HPDE6-E6E7 (cell line): ENCODE measurements around the gene EPB41L5.
"Not testable (repeated sequence)": the region's sequence is repeated elsewhere in the genome, so short reads cannot be mapped to it uniquely, and the experiment has no call there.

Source experiments
- DNase-seq: peaks from one replicate; pipeline ENCODE4 v3.0.0; 2011; ENCODE audit warnings: missing footprints; ENCODE audit errors: extremely low spot score

Gene EPB41L5

DNA sequence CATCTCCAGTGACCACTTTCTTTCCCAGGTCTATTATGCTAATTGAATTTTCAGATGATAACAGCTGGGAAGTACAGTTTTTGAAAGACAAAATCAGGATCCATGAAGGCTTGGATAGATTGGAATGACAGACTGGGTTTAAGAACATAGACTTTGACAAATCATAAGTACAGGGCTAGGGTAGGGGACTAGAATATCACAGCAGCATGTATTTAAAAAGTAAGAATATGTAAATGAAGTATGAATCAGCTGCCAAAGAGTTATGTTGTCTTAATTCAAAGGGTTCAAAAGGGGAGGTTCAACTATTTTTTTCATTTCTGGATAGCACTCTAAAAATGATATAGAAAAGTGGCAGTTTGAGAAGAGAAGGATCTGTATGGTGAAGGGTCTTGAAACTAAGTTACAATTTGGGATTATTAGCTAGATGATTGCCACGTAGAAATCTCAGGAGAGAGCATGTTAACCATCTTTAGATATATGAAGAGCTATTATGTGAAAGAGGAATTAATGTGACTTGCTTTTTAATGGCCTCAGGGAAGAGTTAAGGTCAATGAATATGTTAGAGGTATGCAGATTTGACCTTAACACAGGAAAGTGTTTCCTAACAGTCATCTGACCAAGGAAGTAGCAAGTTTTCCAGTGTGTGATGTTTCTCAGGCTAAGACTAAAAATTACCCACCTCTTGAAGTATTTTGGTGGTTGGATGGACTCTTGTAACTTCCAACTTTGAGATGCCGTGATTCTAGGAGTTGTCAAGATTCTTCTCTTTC is 128.6 kb downstream of the EPB41L5 start:
- DNase-seq: no peak

DNA sequence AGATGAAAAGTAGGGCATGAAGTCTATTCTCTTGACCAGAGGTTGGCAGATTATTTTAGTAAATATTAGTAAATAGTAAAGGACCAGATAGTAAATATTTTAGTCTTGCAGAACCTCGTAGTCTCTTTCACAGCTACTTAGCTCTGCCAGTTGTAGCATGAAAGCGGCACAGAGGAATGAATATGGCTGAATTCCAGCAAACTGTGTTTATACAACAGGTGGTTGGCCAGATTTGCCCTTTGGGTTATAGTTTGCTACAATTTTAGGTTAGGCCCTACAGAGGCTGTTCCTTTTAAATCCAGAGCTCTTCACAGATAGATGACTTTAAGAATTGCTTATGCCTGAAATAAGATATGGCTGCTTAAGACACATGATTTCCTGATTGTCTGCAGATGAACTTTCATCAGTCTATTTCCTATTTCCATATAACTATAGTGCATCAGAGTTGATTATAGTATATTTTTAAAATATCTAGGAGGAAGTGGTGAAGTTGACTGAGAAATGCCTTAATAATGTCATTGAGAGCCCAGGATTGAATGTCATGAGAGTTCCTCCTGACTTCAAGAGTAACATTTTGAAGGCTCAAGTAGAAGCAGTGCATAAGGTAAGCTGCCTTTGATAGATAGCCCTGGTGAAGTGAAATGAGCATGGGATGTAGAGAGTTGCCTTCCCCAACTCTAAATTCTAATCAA is 129.8 kb downstream of the EPB41L5 start:
- no peak for DNase-seq

DNA sequence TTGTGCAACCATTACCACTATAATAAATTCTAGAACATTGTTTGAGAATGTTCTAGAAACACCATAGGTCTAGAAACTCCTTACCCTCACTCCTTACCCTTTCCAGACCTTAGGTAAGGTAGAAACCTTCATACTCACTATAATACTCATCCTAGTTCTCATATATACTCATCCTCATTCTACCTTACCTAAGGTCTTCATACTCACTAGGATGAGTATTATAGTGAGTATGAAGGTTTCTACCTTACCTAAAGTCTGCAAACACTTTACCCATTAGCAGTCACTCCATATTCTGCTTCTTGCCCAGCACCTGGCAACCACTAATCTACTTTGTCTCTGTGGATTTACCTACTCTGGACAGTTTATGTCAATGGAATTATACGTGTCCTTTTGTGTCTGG is 135.4 kb downstream of the EPB41L5 start:
- DNase-seq: no peak

DNA sequence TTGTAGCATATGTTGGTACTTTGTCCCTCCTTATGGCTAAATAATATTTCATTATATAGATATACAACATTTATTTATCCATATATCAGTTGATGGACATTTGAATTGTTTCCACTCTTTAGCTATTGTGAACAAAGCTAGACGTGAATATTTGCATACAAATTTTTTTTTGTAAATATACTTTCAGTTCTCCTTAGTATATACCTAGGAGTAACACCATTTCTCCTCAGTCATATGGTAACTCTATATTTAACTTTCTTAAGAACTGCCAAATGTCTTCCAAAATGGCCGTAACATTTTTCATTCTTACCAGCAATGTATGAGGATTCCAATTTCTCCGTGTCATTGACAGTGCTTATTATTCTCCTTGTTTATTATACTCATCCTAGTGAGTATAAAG is 135.8 kb downstream of the EPB41L5 start:
- DNase-seq: no peak

DNA sequence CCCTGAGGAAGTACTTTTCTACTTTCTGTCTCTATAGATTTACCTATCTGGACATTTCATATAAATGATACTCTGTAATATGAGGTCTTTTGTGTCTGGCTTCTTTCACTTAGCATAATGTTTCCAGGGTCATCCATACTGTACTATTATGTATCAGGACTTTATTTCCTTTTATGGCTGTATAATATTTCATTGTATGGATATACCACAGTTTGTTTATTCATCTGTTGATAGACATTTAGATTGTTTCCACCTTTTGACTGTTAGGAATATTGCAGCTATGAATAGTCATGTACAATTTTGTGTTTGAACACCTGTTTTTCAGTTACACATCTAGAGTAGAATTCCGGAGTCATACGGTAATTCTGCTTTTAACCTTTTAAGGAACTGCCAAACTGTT is 136.5 kb downstream of the EPB41L5 start:
- no peak for DNase-seq

DNA sequence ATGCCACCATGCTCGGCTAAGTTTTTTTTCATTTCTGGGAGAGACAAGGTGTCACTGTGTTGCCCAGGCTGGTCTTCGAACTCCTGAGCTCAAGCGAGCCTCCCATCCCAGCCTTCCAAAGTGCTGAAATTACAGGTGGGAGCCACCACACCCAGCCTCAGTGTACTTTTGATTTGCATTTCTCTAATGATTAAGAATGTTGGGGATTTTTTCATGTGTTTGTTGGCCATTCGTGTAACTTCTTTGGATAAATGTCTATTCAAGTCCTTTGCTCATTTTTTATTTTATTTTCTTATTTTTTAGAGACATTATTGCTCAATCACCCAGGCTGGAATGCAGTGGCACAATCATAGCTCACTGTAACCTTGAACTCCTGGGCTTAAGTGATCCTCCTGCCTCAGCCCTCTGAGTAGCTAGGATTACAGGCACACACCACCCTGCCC is 137.2 kb downstream of the EPB41L5 start:
- no peak for DNase-seq

DNA sequence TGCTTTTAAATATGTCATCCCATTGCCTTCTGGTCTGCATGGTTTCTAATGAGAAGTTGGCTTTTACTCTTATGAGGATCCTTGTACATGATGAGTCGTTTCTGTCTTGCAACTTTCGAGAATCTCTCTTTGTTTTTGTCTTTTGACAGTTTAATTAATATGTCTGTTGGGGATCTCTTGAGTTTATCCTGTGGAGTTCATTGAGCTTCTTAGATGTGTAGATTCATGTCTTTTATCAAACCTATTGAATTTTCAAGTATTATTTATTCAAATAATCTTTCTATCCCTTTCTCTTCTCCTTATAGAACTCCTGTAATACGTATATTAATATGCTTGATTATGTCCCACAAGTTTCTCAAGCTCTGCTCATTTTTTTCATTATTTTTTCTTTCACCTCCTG is 142.4 kb downstream of the EPB41L5 start:
- no peak for DNase-seq

DNA sequence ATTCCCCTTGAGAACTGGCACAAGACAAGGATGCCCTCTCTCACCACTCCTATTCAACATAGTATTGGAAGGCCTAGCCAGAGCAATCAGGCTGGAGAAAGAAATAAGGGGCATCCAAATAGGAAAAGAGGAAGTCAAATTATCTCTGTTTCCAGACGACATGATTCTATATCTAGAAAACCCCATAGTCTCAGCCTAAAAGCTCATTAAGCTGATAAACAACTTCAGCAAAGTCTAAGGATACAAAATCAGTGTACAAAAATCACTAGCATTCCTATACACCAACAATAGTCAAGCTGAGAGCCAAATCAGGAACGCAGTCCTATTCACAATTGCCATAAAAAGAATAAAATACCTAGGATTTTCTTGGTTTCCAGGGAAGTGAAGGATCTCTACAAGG is 145.8 kb downstream of the EPB41L5 start:
- not testable (repeated sequence) for DNase-seq

DNA sequence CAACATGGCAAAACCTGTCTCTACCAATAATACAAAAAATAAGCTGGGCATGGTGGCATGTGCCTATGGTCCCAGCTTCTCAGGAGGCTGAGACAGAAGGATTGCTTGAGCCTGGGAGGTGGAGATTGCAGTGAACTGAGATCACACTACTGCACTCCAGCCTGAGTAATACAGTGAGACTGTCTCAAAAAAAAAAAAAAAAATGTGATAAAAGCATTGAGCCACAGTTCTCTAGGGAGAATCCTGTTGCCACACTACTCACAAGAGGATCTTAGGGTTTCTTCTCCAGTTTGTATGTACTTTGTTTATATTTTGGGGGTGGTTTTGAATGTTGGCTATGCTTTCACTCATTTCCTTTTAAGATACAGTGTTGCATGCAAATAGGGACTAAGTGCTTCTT is 148.3 kb downstream of the EPB41L5 start:
- DNase-seq: no peak

DNA sequence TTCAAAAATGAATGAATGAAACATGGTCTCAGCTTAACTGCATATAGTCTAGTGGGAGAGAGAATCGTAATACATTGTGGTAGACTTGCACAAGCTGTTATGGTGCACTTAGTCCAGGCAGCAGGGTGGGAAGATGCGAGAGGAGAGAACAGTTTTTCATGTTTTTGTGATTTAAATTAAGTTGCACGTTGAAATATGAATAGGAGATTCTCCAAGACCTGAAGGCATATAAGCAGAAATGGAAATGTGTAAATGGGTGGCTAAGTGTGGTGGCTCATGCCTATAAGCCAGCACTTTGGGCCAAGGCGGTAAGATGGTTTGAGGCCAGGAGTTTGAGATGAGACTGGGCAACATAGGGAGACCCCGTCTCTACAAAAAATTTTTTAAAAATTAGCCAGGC is 149.8 kb downstream of the EPB41L5 start:
- no peak for DNase-seq

DNA sequence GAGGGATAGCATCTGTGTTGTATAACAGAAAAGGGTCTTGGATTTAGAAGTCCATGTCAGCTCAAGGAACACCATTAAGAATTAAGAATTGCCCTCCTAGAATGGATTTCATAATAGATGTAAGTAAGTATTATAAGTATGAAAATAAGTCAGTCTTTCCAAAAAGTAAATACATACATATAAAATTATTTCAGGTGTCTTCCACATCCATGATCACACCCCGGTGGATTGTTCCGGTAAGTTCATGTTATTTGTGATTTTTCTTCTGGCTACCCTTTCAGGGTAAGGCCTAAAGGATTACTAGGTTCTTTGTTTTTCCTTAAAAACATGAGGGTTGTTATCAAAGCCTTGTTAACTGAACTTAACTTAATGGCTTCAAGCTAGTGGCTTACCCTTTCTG is 154.4 kb downstream of the EPB41L5 start:
- no peak for DNase-seq

DNA sequence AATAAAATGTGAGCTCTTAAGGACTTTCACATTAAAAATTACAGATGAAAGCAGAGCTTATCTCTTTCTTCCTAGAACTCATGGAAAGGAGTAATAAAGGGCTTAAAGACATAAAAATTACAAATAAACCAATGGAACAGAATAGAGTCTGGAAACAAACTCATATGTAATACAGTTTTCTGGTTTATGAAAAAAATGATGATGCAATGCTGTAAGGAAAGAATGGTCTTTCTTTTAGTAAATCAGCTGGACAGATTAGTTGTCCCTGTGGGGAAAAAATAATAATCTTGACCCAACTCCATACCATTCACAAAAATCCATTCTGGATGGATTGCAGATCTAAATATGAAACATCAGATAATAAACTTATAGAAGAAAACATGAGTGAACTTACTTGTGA is 156.1 kb downstream of the EPB41L5 start:
- no peak for DNase-seq

DNA sequence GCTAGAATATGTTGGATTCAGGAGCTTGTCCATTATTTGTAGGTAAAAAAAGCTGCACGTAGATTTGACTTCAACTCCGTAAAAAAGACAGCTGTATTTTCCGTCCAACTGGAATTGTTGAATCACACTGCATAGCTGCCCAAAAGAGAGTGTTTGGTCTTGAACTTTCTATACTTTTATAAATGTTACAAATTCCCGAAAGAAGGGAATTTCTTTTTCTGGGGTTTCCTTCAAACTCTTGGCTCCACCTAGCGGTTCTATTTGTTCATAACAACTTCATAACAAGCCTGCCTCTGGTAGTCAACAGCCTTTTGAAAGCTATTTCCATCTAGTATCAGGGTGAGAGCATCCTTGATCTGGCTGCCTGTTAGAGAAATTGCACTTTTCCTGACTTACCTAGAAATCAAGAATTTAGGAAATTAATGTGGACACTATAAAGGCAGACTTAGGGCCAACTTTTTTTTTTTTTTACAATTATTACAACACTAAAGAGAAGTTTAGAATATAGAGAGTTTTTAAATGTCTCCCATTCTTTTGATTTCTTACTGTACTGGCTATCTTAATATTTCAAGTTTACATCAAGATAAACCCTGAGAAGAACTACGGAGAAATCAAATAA is 162.2 kb downstream of the EPB41L5 start:
- peak; percentile 46 for DNase-seq

DNA sequence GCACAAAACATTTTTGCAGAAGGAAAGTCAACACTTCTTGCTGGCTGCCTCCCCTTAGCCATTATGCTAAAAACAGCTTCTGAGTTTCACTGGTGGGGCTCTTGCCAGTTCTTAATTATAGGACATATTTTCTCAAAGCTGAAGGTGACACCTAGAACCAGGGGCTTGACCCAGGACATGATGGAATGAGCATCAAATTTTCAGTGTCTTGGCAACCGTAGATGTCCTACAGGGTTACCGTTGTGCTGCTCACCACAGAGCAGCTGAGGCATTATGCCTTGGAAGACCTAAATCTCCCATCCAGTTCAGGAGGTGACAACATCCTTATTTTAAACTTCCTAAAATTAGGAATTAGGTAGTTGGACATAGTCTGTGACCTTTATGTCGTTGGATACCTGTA is 163.6 kb downstream of the EPB41L5 start:
- DNase-seq: no peak

DNA sequence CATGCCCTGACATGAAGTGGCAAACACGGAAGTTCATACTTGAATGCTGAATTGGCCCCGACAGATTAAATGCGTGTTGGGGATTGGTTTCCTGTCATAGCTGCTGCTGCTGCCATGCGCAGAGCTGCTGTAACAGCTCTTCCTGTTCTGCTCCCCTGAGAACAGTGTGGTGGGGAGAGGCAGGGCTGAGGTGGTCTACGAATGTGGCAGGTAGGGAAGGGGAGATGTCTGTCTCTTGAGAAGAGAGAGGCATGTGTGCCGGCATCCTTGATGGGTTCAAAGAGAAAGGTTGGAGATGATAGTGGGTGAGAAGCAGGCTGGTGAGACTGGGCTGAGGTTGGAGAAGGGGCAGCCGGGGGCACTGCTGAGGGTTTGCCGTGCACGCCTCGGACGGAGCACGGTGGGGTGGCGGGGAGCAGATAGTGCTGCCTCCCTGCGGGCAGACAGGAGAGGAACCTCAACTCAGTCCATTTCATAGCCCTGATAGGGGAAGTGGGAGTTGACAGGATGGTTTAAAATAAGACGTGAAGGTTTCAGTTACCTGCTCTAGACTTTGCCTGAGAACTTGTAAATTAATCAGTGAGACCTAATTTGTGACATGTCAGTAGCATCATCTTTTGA is 164.2 kb downstream of the EPB41L5 start:
- peak; percentile 93 for DNase-seq

DNA sequence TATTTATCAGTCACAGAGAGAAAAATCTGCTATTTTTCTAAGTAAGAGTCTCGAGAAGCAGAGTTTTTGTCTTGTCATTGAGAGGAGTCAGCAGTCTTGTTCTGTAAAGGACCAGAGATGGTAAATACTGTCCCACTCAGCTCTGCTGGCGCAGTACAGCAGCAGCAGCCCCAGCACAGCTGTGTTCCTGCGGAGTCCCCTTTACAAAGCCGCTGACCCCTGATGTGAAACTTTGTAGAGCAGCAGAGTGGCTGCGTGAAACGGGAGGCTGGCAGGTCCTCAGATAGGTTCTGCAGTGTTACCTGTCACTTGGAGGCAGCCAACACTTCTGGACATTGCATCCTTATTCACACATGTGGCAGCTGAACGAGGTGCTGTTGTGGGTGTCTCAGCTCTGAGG is 165.1 kb downstream of the EPB41L5 start:
- no peak for DNase-seq

DNA sequence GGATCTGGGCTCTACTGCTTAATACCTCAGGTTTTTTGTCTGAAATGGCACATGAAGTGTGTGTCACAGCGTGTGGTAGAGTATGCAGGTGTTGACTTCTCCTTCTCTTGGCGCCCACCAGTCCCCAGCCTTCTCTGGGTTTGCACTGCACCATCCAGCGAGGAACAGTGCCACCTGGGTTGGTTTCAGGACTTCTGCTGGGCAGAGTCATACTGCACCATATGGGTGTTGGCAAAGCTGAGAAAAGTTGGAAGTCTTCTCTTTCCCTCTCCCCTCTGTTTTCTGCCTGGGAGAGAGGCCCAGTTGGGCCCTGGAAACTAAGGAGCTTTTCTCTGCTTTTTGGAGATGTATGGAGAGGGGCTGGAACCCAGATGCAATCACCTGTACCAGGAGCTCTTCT is 166.5 kb downstream of the EPB41L5 start:
- DNase-seq: no peak

DNA sequence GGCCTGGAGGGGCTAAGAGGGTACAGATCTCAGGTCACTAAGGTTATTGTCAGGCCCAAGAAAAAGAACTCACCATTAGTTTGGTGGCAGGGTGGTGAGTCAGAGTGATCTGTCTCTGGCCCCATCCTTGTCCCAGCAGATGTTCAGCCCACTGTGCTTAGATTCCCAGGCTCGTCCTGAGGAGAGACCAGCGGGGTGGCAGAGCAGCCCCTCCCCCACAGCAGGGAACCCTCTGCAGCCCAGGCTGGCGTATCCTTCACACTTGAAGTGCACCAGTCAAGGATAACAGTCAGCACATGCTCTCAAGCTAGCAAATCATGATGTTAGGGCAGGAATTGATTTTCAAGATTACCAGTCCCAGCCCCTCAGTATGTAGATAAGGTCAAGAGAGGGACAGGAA is 167.2 kb downstream of the EPB41L5 start:
- no peak for DNase-seq

DNA sequence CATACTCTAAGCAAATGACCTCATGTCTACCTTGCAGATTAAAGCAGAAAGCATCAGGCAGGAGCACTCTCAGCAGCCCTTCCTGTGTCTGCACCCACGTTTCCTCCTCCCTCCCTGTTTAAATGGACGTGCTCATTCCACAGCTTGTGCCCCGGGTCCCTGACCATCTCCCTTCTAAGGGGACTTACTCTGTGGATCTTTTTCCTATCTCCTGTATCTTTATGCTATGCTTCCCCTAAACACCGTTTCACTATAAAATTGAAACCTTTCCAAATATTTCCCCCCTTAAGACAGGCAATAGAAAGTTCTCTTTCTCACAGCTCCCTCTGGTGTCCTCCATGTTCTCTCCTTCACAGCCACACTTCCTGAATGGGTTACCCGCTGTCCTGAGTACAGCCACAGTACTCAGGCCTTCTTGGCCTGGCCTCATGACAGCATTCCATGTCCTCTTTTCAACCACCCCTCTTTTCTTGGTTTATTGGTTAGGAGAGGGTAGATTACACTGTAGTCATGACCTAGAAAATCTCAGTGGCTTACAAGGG is 169.2 kb downstream of the EPB41L5 start:
- DNase-seq: no peak

DNA sequence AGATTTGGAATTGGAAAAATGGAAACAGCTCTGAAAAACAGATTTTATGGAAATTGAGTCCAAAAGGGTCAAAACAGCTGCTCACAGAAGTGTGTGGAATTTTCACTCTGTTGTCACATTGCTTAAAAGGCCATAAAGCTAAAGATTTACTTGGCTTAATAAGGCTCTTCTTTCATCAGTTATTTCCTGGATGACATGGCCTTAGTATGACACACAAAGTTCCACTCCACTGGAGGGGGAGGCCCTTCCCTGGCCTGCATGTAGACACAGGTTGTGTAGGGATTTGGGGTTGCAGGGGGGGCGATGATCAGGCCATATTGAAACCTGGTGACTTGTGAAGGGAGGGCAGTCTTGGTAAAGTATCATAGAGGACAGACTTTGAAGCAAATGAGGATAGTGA is 176.3 kb downstream of the EPB41L5 start:
- DNase-seq: no peak

DNA sequence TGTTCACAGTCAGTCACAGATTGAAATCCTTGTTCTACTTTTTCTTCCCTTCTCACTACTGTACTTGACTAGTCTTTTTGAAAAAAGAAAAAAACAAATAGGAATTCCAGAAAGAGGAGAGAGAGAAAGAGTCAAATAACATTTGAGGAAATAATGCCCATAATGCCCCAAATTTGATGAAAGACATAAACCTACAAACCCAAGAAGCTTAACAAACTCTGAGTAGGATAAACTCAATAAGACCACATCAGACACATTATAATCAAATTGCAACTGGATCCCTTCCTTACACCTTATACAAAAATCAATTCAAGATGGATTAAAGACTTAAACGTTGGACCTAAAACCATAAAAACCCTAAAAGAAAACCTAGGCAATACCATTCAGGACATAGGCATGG is 179.4 kb downstream of the EPB41L5 start:
- no peak for DNase-seq

DNA sequence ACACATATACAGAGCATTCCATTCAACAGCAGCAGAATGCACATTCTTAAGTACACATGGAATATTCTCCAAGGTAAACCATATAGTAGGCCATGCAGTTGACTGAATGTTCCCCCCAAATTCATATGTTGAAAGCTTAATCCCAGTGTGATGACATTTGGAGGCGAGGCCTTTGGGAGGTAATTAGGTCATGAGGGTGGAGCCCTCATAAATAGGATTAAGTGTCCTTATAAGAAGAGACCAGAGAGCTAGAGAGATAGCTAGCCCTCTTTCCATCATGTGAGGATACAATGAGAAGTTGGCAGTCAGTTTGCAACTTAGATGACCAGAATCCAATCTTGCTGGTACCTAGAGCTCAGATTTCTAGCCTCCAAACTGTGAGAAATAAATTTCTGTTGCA is 182.7 kb downstream of the EPB41L5 start:
- no peak for DNase-seq
